ENCODE measurements around the gene B4GALT1. TPM values are rescaled to one million over a fixed set of nuclear protein-coding genes. Genes with fewer than 3 reads are reported as not detected.

B4GALT1 gene
- total and polyA plus RNA-seq, 5 experiments from 2014 or later: 15.1 to 30.8 (median 24.2) TPM

GRCh38 chr9:33065157-33066076 is 101.7 kb downstream of the B4GALT1 start:
- ATAC-seq (no peak), DNase-seq (no peak)
- POLR2A ChIA-PET: no interaction called here
- Mint-ChIP-seq H3K27me3 (no peaks in the 10 kb centered on the region), H3K36me3 (peaks cover 0 to 95% (median 29%) of the 10 kb centered on the region in 3 donors), H3K27ac (peak overlapping the region in 6 of 10 donors; percentile 5 to 47 (median 18)), H3K4me1 (peaks cover 5 to 11% (median 6%) of the 10 kb centered on the region in 4 donors), H3K9me3 (no peaks in the 10 kb centered on the region), H3K4me3 (no peak overlapping the region)

Other genes with a start within 250 kb of the B4GALT1 start
- gene APTX, start 165.7 kb downstream of the B4GALT1 start, total RNA-seq: 10 to 100 TPM; 21.7 to 25.2 TPM
- gene APTX, start 165.7 kb downstream of the B4GALT1 start, polyA plus RNA-seq: 10 to 100 TPM; 24.7 to 26.4 (median 25.3) TPM
- gene DNAJA1, start 142.1 kb downstream of the B4GALT1 start, total RNA-seq: 10 to 100 TPM; 70.7 to 71.3 TPM
- gene DNAJA1, start 142.1 kb downstream of the B4GALT1 start, polyA plus RNA-seq: 100 to 1,000 TPM in 1 of 3 donors, 10 to 100 TPM in 2; 62.8 to 101 (median 70.7) TPM
- gene SMU1, start 90.7 kb downstream of the B4GALT1 start, total RNA-seq: 10 to 100 TPM; 29.5 to 30.9 TPM
- gene SMU1, start 90.7 kb downstream of the B4GALT1 start, polyA plus RNA-seq: 10 to 100 TPM; 19.5 to 24.3 (median 23.7) TPM
- not detected for gene SPINK4, start 72.8 kb upstream of the B4GALT1 start, total RNA-seq
- gene SPINK4, start 72.8 kb upstream of the B4GALT1 start, polyA plus RNA-seq: not detected
- 10 to 100 TPM; 55.9 to 64.6 TPM for gene BAG1, start 97.4 kb upstream of the B4GALT1 start, total RNA-seq
- 10 to 100 TPM; 80.5 to 92.6 (median 86.8) TPM for gene BAG1, start 97.4 kb upstream of the B4GALT1 start, polyA plus RNA-seq
- 10 to 100 TPM; 30.4 to 31.4 TPM for gene CHMP5, start 97.7 kb upstream of the B4GALT1 start, total RNA-seq
- 10 to 100 TPM; 38.7 to 40.0 (median 39.4) TPM for gene CHMP5, start 97.7 kb upstream of the B4GALT1 start, polyA plus RNA-seq
- 10 to 100 TPM; 70.3 to 70.5 TPM for gene NFX1, start 123.2 kb upstream of the B4GALT1 start, total RNA-seq
- 10 to 100 TPM; 22.8 to 42.7 (median 31.6) TPM for gene NFX1, start 123.2 kb upstream of the B4GALT1 start, polyA plus RNA-seq
- gene AQP7, start 235.2 kb upstream of the B4GALT1 start, total RNA-seq: under 1 TPM in 1 of 2 experiments, not detected in 1; 0.71 TPM
- gene AQP7, start 235.2 kb upstream of the B4GALT1 start, polyA plus RNA-seq: under 1 TPM in 1 of 3 donors, not detected in 2; 0.17 TPM

Measured in naive thymus-derived CD8-positive, alpha-beta T cell (primary cell).